ENCODE results near the gene STARD7. TPM values are rescaled to one million over a fixed set of nuclear protein-coding genes. Genes with fewer than 3 reads are reported as not detected.

STARD7 gene
- polyA plus RNA-seq, 2 of the 4 experiments (the other 2 are of a cell fraction): 101 to 136 TPM

DNA sequence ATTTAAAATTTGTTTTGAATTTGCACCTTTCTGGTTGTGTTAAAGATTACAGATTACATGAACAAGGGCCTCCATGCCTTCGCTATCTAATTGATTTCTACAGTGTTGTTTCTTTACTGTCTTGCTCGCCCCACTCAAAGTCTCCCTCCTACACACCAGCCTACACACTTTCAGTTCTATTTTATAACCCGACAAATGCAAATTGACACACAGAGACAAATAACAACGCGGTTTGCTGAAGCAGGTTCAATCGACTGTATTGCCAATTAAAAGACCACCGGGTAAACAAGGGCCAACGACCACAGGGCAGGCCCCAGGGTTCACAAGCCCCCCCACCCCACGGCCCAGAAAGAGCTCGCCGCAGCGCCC, 869 bp downstream of the STARD7 start:
- WGBS (ENCODE audit: missing lambda C conversion rate): under 1% methylated on average over 10 of the region's 12 CpGs
- peak overlapping the region; percentile 80 for H3K4me3 ChIP-seq
- H3K4me1 ChIP-seq: peaks cover 49% of the 10 kb centered on the region
- ATAC-seq (no peak), FAIRE-seq (no peak), DNase-seq (ENCODE audit: low read depth in 1 of 2, low spot score in 1 of 2) (no peak)
- ChIA-PET CTCF (interaction anchor here (1.2 to 1.7 kb wide), 3 partner anchors 52 to 91 kb away, joined by 3 to 11 read pairs (median 5); no protein-coding TSS in a partner anchor), POLR2A (interaction anchor here (0.8 to 1.7 kb wide), 8 partner anchors 8 to 215 kb away, joined by 3 to 17 read pairs (median 3); partner anchors contain the start of genes CIAO1 and TMEM127)
- TF ChIP-seq NR3C1 (IDR thresholded peaks at IDR 0.05) (no peak), CBX8 (IDR thresholded peaks at IDR 0.05) (no peak), GATA3 (IDR thresholded peaks at IDR 0.05; ENCODE audit: borderline replicate concordance) (no peak), BHLHE40 (IDR thresholded peaks at IDR 0.05; ENCODE audit: low read depth, low read length) (no peak), JUN (IDR thresholded peaks at IDR 0.05) (no peak), ZNF302 (CRISPR knock-in tag; IDR thresholded peaks at IDR 0.05) (no peak), NPAS2 (CRISPR knock-in tag; IDR thresholded peaks at IDR 0.05; ENCODE audit: borderline replicate concordance) (no peak)
- TF ChIP-seq, protein P1, sequence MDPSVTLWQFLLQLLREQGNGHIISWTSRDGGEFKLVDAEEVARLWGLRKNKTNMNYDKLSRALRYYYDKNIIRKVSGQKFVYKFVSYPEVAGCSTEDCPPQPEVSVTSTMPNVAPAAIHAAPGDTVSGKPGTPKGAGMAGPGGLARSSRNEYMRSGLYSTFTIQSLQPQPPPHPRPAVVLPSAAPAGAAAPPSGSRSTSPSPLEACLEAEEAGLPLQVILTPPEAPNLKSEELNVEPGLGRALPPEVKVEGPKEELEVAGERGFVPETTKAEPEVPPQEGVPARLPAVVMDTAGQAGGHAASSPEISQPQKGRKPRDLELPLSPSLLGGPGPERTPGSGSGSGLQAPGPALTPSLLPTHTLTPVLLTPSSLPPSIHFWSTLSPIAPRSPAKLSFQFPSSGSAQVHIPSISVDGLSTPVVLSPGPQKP (IDR thresholded peaks at IDR 0.05; ENCODE audit: low read depth, low read length): no peak
- peak overlapping the region; percentile 96 to 97 for H3K27ac ChIP-seq
- no peaks in the 10 kb centered on the region for H3K9me3 ChIP-seq
- H3K4me2 ChIP-seq: peak overlapping the region; percentile 89

DNA sequence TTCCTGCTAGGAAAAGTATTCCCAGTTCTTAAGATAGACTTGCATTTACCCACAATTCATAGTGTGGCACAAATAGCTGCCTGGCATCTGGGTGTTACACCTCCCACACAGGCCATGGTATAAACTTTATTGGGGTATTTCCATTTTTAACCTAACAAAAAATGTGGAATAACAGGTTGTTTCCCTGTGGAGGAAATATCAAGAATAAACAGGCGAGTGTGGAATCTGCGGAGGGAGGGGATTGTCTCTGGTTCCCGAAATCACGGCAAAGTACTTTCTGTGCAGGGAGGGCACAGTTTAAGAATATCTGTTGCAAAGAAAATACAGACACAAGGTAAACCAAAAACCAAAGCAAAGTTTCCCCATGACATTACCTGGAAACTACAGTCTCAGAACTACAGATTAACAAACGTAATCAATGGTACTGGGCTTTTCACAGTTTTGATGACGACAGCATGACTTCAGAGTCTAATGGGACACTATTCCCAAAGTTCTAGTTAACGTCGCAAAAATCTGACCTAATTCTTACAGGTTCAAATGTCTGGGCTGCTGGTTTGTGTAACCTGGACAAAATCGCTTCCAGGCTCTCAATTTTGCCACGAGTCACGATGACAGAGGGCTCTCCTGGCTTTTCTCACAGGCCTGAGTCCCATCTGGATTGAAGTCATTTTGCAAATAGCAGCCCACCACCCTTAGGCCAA, 1.4 kb downstream of the STARD7 start:
- CTCF ChIA-PET: interaction anchor here (1.7 kb wide), 1 partner anchor 90 kb away, joined by 5 read pairs; no protein-coding TSS in a partner anchor
- FAIRE-seq: no peak

More for the DNA sequence above, 1.4 kb downstream of the STARD7 start:
- 19% methylated on average over 11 of the region's 11 CpGs for WGBS (ENCODE audit: missing lambda C conversion rate)
- Histone ChIP-seq H3K4me1 (peaks cover 54% of the 10 kb centered on the region), H3K4me3 (peak overlapping the region; percentile 80), H3K9me3 (no peaks in the 10 kb centered on the region), H3K4me2 (peak overlapping the region; percentile 89), H3K27ac (peak overlapping the region; percentile 96 to 97; a peak in 5 of 6 replicates)
- no peak for TF ChIP-seq HDAC2 (IDR thresholded peaks at IDR 0.05)
- TF ChIP-seq, protein P2, sequence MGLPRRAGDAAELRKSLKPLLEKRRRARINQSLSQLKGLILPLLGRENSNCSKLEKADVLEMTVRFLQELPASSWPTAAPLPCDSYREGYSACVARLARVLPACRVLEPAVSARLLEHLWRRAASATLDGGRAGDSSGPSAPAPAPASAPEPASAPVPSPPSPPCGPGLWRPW (IDR thresholded peaks at IDR 0.05): no peak
- no peak for TF ChIP-seq GATA3 (IDR thresholded peaks at IDR 0.05; ENCODE audit: borderline replicate concordance)
- TF ChIP-seq NFE2L2 (conservative IDR thresholded peaks at IDR 0.05; ENCODE audit: low read length): no peak
- TF ChIP-seq PHF8 (IDR thresholded peaks at IDR 0.05; ENCODE audit: borderline replicate concordance, low read depth): no peak
- no peak for TF ChIP-seq HOXB13 (CRISPR knock-in tag; IDR thresholded peaks at IDR 0.05; ENCODE audit: low read depth)
- TF ChIP-seq, protein P3, sequence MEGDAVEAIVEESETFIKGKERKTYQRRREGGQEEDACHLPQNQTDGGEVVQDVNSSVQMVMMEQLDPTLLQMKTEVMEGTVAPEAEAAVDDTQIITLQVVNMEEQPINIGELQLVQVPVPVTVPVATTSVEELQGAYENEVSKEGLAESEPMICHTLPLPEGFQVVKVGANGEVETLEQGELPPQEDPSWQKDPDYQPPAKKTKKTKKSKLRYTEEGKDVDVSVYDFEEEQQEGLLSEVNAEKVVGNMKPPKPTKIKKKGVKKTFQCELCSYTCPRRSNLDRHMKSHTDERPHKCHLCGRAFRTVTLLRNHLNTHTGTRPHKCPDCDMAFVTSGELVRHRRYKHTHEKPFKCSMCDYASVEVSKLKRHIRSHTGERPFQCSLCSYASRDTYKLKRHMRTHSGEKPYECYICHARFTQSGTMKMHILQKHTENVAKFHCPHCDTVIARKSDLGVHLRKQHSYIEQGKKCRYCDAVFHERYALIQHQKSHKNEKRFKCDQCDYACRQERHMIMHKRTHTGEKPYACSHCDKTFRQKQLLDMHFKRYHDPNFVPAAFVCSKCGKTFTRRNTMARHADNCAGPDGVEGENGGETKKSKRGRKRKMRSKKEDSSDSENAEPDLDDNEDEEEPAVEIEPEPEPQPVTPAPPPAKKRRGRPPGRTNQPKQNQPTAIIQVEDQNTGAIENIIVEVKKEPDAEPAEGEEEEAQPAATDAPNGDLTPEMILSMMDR (IDR thresholded peaks at IDR 0.05): no peak
- no peak for TF ChIP-seq MAFK (IDR thresholded peaks at IDR 0.05; ENCODE audit: partially characterized antibody)
- TF ChIP-seq KDM5A (IDR thresholded peaks at IDR 0.05): no peak
- TF ChIP-seq NPAS2 (CRISPR knock-in tag; IDR thresholded peaks at IDR 0.05; ENCODE audit: borderline replicate concordance): no peak
- TF ChIP-seq JUNB (IDR thresholded peaks at IDR 0.05): no peak
- TF ChIP-seq, protein P4, sequence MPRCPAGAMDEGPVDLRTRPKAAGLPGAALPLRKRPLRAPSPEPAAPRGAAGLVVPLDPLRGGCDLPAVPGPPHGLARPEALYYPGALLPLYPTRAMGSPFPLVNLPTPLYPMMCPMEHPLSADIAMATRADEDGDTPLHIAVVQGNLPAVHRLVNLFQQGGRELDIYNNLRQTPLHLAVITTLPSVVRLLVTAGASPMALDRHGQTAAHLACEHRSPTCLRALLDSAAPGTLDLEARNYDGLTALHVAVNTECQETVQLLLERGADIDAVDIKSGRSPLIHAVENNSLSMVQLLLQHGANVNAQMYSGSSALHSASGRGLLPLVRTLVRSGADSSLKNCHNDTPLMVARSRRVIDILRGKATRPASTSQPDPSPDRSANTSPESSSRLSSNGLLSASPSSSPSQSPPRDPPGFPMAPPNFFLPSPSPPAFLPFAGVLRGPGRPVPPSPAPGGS (IDR thresholded peaks at IDR 0.05): no peak
- TF ChIP-seq, protein P5, sequence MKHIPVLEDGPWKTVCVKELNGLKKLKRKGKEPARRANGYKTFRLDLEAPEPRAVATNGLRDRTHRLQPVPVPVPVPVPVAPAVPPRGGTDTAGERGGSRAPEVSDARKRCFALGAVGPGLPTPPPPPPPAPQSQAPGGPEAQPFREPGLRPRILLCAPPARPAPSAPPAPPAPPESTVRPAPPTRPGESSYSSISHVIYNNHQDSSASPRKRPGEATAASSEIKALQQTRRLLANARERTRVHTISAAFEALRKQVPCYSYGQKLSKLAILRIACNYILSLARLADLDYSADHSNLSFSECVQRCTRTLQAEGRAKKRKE (CRISPR knock-in tag; IDR thresholded peaks at IDR 0.05; ENCODE audit: low read depth): no peak
- TF ChIP-seq JUN (IDR thresholded peaks at IDR 0.05): no peak
- TF ChIP-seq CBX8 (IDR thresholded peaks at IDR 0.05): no peak
- TF ChIP-seq MAZ (IDR thresholded peaks at IDR 0.05; ENCODE audit: borderline replicate concordance, low read depth, low read length): no peak
- TF ChIP-seq CBX2 (IDR thresholded peaks at IDR 0.05; ENCODE audit: borderline replicate concordance, low read depth): no peak
- POLR2A ChIA-PET: interaction anchor here (1.7 kb wide), 2 partner anchors 53 to 59 kb away, joined by 6 to 17 read pairs; partner anchors contain the start of genes CIAO1 and TMEM127
- DNase-seq (ENCODE audit: low read depth in 1 of 2, low spot score in 1 of 2) (no peak), ATAC-seq (no peak)

All from A549 (cell line).